CD14-positive monocyte (primary cell): ENCODE data around the gene HOXA13. TPM values are rescaled to one million over a fixed set of nuclear protein-coding genes. Genes with fewer than 3 reads are reported as not detected.

Source experiments
- DNase-seq, 3 donors: peaks; one replicate each; pipeline ENCODE4 v3.0.0-alpha.2; 2011 to 2022
- H2AFZ ChIP-seq: 2 replicates; pipeline ENCODE4 v1.6.0; 2012; ENCODE audit warnings: mild to moderate bottlenecking, low read depth, low read length, inconsistent platforms; ENCODE audit not compliant: insufficient read depth, poor library complexity, severe bottlenecking
- H3K27ac ChIP-seq, 2 donors: 1 replicate in 1 of 2; 2 replicates in 1 of 2; pipeline ENCODE4 v1.5.1; 2012 to 2013; ENCODE audit warnings: low read length in 2 of 2, control low read depth in 1 of 2, inconsistent platforms in 1 of 2, low read depth in 1 of 2, mild to moderate bottlenecking in 1 of 2
- H3K27me3 ChIP-seq, 2 donors: one replicate each; pipeline versions ENCODE4 v1.6.0 to v1.6.1; 2011 to 2013; ENCODE audit warnings: low read length in 2 of 2; ENCODE audit not compliant: control insufficient read depth in 2 of 2, insufficient read depth in 2 of 2
- H3K36me3 ChIP-seq, 2 donors: replicated peaks in 1 of 2; 1 replicate in 1 of 2; 2 replicates in 1 of 2; pipeline versions ENCODE4 v1.5.1 to v1.6.1; 2012 to 2013; ENCODE audit warnings: low read length in 2 of 2, control low read depth in 1 of 2, inconsistent platforms in 1 of 2, mild to moderate bottlenecking in 1 of 2; ENCODE audit not compliant: insufficient read depth in 2 of 2, control insufficient read depth in 1 of 2
- H3K4me1 ChIP-seq, 2 donors: 1 replicate in 1 of 2; 2 replicates in 1 of 2; pipeline versions ENCODE4 v1.5.1 to v1.6.1; 2012 to 2013; ENCODE audit warnings: low read length in 2 of 2, control low read depth in 1 of 2, inconsistent platforms in 1 of 2, mild to moderate bottlenecking in 1 of 2, moderate library complexity in 1 of 2; ENCODE audit not compliant: insufficient read depth in 2 of 2, control insufficient read depth in 1 of 2
- H3K4me2 ChIP-seq: replicated peaks from 2 replicates; pipeline ENCODE3; 2012; ENCODE audit warnings: low read length, moderate library complexity, mild to moderate bottlenecking; ENCODE audit not compliant: poor library complexity, severe bottlenecking; ENCODE audit errors: extremely low read depth
- H3K4me3 ChIP-seq, 3 experiments: fragments of 200-600 bp in 1 of 3; sonication (generic) in 1 of 3; replicated peaks in 1 of 3; 1 replicate in 2 of 3; 2 replicates in 1 of 3; pipeline ENCODE4 v1.5.1; 2011 to 2013; ENCODE audit warnings: low read length in 3 of 3, mild to moderate bottlenecking in 3 of 3, control low read depth in 2 of 3, low read depth in 2 of 3, inconsistent platforms in 1 of 3, moderate library complexity in 1 of 3
- H3K79me2 ChIP-seq: 2 replicates; pipeline ENCODE4 v1.6.0; 2012; ENCODE audit warnings: mild to moderate bottlenecking, control low read depth, inconsistent platforms, low read length, moderate library complexity; ENCODE audit not compliant: insufficient read depth
- H3K9ac ChIP-seq: 2 replicates; pipeline ENCODE4 v1.6.0; 2017; ENCODE audit warnings: low read length, mild to moderate bottlenecking; ENCODE audit not compliant: insufficient read depth, poor library complexity, severe bottlenecking
- H3K9me3 ChIP-seq, 2 donors: replicated peaks in 1 of 2; 1 replicate in 1 of 2; 2 replicates in 1 of 2; pipeline versions ENCODE4 v1.5.1 to v1.6.1; 2012 to 2013; ENCODE audit warnings: low read length in 2 of 2, control low read depth in 1 of 2; ENCODE audit not compliant: control insufficient read depth in 1 of 2, insufficient read depth in 1 of 2
- H4K20me1 ChIP-seq: 2 replicates; pipeline ENCODE4 v1.6.0; 2012; ENCODE audit warnings: mild to moderate bottlenecking, low read length, control low read depth, moderate library complexity; ENCODE audit not compliant: insufficient read depth
- H3K27ac Mint-ChIP-seq, 7 donors: one replicate each; pipeline ENCODE4 v1.8.0; 2020; ENCODE audit warnings: mild to moderate bottlenecking in 7 of 7, mixed read lengths in 7 of 7, moderate library complexity in 6 of 7, inconsistent platforms in 2 of 7
- H3K27me3 Mint-ChIP-seq, 3 donors: one replicate each; pipeline ENCODE4 v1.8.0; 2021 to 2022; ENCODE audit warnings: low read depth in 3 of 3, mild to moderate bottlenecking in 3 of 3, mixed read lengths in 3 of 3, moderate library complexity in 3 of 3, inconsistent platforms in 1 of 3
- H3K36me3 Mint-ChIP-seq, 2 donors: one replicate each; pipeline ENCODE4 v1.8.0; 2020; ENCODE audit warnings: mixed read lengths in 2 of 2, inconsistent platforms in 1 of 2, mild to moderate bottlenecking in 1 of 2
- H3K4me1 Mint-ChIP-seq: one replicate; pipeline ENCODE4 v1.8.0; 2020; ENCODE audit warnings: mild to moderate bottlenecking, mixed read lengths
- H3K4me3 Mint-ChIP-seq, 2 donors: one replicate each; pipeline ENCODE4 v1.8.0; 2020; ENCODE audit warnings: mild to moderate bottlenecking in 2 of 2, mixed read lengths in 2 of 2, moderate library complexity in 1 of 2
- H3K9me3 Mint-ChIP-seq, 7 donors: one replicate each; pipeline ENCODE4 v1.8.0; 2020 to 2022; ENCODE audit warnings: mixed read lengths in 7 of 7, mild to moderate bottlenecking in 6 of 7, moderate library complexity in 6 of 7, inconsistent platforms in 2 of 7
- CTCF ChIP-seq: fragments of 200-600 bp; IDR thresholded peaks from one replicate; pipeline ENCODE4 v1.8.0; 2022; ENCODE audit warnings: antibody characterized with exemption, mild to moderate bottlenecking
- WGBS: methylation state at CpG from one replicate; pipeline ENCODE4 v1.1.5; 2013; ENCODE audit warnings: missing lambda C conversion rate; ENCODE audit not compliant: insufficient coverage; 5-methylcytosine and 5-hydroxymethylcytosine counted together
- intact Hi-C, 2 donors: fragments of 100-400 bp; cut with micrococcal nuclease; formaldehyde crosslinking; loops; one replicate each; pipeline versions ENCODE4 v1.15.0 to v1.15.1; 2023
- polyA plus RNA-seq, 3 donors: library from polyadenylated mRNA; depleted of rRNA in 1 of 3; unstranded in 2 of 3; stranded (reverse) in 1 of 3; fragments of 300-500 nt in 2 of 3; fragments of >200 nt in 1 of 3; fragmentation: Illumina TruSeq in 2 of 3; gene quantifications; 1 replicate in 2 of 3; 2 replicates in 1 of 3; pipeline ENCODE4 v1.2.3, GENCODE V29; 2012 to 2021

The HOXA13 gene
- polyA plus RNA-seq, 3 donors: not detected

- H3K27ac Mint-ChIP-seq: peak overlapping the region in 1 of 7 donors; percentile 50
Observed at GRCh38 chr7:27191833-27192545, 7.9 kb downstream of the HOXA13 start.

More at GRCh38 chr7:27191833-27192545, 7.9 kb downstream of the HOXA13 start:
- H3K4me1 ChIP-seq: peaks cover 40 to 42% of the 10 kb centered on the region in 2 donors
- H3K36me3 ChIP-seq: no peaks in the 10 kb centered on the region
- no peak for TF ChIP-seq CTCF
- H3K4me3 ChIP-seq: peak overlapping the region in 1 of 3 experiments; percentile 70
- intact Hi-C loops: loop anchor here (5.0 to 10.0 kb wide), 3 partner anchors 385 to 733 kb away; no protein-coding TSS in a partner anchor
- H3K79me2 ChIP-seq: no peaks in the 10 kb centered on the region
- WGBS: 19% methylated on average over 39 of the region's 42 CpGs
- H3K9me3 ChIP-seq: peaks cover 13 to 58% of the 10 kb centered on the region in 2 donors
- Mint-ChIP-seq H3K4me1 (peaks cover 55% of the 10 kb centered on the region), H3K9me3 (peaks cover 0 to 51% (median 32%) of the 10 kb centered on the region in 7 donors), H3K27me3 (peaks cover 91 to 94% (median 93%) of the 10 kb centered on the region in 3 donors), H3K4me3 (peak overlapping the region; percentile 67 to 85), H3K36me3 (peaks cover 15 to 24% of the 10 kb centered on the region in 2 donors)
- peaks cover 95 to 98% of the 10 kb centered on the region in 2 donors for H3K27me3 ChIP-seq
- no peak for DNase-seq
- H3K9ac ChIP-seq: no peak overlapping the region
- H3K27ac ChIP-seq: no peak overlapping the region
- H3K4me2 ChIP-seq: peak overlapping the region; percentile 84
- H2AFZ ChIP-seq: peak overlapping the region; percentile 11
- H4K20me1 ChIP-seq: no peaks in the 10 kb centered on the region
